Hematopoietic multipotent progenitor cell treated with erythropoietin and hydrocortisone succinate and interleukin-3 and kit ligand, for 4 days (in vitro differentiated cells): ENCODE results near the gene RBKS.
"Not testable (repeated sequence)": the region's sequence is repeated elsewhere in the genome, so short reads cannot be mapped to it uniquely, and the experiment has no call there.

Source experiments
- DNase-seq: peaks from one replicate; pipeline ENCODE4 v3.0.0-alpha.2; 2015

Gene RBKS

DNA sequence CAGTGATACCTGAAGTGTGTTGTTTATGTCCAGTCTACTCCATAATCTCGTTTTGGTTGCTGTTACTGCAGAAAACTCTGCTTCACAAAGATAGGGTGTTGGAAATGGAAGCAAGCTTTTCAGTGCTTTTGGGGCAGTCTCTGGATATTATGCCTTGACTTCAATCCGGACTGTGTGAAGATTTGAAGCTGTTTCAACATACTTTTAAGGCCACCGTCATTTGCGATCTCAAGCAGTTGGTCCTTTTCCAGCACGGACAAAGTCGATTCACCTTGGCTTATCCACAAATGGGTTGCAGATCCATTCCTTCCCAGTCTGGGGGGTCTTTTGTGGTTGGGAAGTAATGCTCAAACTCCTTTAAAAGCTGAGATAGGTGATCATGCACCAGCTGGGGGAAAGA, 20.4 kb downstream of the RBKS start:
- no peak for DNase-seq

DNA sequence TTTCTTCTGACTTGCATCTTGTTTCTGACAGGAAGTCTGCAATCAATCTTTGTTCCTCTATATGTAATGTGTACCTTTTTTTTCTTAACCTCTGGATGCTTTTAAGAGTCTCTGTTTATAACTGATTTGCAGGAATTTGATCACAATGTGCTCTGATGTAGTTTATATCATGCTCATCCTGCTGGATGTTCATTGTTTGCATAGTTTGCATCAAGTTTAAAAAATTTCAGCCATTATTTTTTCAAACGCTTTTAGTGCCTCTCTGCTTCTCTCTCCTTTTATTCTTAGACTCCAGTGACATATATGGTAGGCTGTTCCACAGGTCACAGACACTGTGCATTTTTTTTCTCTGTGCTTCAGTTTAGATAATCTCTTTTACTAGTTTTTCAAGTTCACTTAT, 23.9 kb downstream of the RBKS start:
- DNase-seq = no peak

DNA sequence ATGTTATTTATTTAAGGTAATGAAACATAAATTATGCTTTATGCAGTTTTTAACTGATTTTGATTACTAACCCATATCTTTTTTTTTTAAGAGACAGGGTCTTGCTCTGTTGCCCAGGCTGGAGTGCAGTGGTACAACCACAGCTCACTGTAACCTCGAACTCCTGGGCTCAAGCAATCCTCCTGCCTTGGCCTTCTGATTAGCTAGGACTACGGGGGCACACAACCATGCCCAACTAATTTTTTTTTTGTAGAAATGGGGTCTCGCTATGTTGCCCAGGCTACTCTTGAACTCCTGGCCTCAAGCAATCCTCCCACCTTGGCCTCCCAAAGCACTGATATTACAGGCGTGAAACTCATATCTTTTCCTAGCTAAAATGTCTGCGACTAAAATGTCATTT, 26.2 kb downstream of the RBKS start:
- DNase-seq = not testable (repeated sequence)

DNA sequence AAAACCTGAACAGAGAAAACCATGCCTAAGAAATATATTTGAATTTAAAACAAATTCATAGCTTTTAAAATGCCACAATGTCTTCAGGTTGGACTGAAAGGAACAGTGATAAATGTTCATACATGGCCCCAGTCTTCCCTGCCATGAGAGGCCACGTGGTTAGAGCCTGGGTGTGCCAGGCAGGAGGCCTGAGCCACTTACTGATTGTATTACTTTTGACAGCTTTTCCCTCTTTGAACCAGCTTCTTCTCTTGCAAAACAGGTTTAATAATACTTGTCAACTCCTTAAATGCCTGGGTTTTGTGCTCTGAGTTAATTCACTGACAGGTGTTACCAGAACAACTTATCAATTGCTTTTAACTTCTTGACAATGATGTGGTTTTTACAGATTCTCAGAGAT, 27.0 kb downstream of the RBKS start:
- peak; percentile 50 for DNase-seq

DNA sequence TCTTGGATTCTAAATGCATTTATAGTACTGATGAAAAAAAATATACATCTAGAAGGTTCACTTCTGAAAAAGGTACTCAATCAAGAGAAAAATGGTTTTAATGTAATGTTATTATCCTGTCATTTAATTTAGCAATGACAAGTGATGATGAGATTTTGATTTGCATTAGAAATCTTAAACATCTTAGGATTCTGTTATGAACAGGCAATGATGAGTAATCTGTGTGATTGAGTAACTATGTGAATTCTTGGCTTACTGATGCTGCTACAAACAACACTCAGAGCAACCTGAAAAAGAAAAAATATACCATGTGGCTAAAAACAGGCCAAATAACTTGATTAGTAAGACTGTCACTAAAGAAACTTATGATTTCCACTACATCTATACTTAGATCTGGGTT, 30.1 kb downstream of the RBKS start:
- no peak for DNase-seq

DNA sequence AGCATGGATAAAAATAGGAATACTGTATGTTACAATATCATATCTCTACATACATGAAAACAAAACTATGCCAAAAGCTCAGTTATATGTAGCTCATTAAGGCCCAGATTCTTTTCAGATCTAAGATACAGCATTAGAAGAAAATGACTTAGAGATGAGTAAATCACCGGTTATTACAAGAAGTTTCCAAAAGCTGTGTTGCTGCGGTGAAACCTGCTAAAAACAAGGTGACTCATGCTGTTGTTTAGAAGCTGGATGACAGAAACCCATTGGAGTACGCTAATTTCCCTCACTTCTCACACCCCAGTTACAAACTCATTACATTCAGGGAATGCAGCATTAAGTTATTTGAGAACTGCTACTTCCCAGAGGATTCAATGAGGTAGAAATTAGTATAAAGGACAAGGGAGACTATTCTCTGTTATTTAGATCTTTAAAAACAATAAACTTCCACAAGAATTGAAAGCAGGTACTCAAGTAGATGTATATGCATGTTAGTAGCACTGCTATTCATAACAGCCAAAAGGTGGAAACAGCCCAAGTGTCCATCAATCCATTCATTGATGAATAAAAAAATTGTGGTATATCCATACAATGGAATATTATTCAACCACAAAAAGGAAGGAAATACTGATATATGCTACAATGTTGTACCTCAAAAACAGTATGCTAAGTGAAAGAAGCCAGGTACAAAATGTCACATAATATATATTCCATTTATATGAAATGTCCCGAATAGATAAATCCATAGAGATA, 32.6 kb downstream of the RBKS start:
- DNase-seq = no peak

DNA sequence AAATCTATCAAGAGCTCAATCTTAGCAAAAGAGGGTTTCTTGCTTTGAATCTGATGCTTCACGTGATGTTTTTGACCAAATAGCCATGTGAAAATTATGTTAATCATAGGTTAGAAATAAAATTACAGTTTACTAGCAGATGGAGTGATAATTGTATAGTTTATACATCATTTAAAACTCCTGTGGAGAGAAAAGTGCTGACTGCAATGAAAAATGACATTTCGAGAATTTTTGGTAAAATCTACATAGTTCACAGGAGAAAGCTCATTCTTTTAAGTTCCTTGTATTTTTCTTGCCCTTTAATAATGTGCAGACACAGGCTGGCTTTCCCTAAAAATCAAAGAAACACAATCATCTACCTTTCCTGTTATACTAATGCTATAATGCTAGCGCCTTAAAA, 33.2 kb downstream of the RBKS start:
- DNase-seq = no peak

DNA sequence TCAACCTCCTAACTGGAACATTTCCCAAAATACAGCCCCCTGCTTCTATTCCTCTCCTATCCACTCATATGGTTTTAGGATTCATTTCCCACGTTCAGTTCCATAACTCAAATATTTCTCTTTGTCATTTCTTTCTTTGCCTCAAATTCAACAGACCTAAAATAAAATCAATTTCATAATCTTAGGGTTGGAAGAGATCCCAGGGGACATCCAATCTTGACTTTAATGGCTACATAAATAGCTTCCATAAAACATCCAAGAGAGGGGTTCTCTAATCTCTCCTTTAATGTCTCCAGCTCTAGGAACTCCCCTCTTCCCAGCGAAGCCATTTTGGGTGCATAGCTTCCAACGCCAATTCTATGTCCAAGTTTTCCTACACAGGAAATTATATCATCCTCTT, 33.8 kb downstream of the RBKS start:
- no peak for DNase-seq

DNA sequence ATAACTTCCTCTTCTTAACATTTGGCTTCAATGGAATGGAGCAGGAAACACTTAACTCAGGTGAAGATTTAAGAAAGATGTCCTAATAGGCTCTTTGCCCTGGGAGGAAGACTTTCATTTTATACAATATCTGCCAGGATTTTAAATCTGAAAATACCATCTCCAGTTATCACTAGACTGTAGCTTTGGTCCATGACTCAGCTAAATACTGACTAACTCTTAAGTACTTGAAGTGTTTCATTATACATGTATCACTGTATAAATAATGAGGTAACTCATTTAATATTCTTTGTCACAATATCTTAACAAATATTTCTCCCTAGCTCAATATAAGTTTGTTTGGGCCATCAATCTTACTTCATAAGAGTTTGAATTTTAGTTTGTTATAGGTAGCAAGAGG, 34.7 kb downstream of the RBKS start:
- DNase-seq = peak; percentile 49

DNA sequence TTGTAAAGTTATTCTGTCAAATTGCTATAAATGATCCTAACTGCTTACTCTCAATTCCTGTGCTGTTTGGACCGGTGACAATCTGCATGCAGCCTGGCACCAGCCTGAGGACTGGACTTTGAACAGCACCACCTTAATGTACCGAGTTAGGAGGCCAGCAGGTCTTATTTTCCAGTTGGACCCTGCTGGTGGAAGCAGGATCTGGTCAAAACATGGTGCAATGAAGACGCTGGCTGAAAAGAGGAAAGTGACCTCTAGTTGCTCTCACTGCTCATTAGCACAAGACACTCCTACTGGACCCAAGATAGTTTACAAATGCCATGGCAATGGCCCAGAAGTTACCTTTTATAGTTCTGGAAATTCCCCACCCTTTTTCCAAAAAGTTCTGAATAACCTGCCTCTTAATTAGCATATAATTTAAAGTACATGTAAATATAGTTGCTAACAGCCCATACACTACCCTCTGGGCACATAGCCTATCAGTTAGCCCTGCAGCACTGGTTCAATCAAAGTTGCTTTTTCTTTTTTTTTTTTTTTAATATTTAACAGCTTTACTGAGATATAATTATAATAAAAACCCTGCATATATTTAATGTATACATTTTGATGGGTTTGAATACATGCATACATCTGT, 35.8 kb downstream of the RBKS start:
- no peak for DNase-seq

DNA sequence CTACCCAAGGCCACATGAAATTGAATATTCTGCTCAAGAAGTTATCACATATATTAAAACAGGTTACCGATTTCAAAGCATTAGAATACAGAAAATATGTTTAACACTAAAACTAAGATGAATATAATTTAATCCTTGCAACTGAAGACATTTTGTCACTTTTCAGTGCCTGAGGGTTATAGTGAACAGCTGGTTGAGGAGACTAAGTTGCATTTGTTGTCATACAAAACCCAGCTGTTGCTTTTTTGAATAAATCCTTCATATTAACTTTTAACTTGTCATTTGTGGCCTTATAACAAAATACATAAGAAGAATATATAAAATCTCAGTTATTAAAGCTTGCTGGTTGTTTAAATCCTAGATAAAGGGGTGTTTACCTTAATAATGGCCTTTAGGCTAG, 37.5 kb downstream of the RBKS start:
- no peak for DNase-seq

DNA sequence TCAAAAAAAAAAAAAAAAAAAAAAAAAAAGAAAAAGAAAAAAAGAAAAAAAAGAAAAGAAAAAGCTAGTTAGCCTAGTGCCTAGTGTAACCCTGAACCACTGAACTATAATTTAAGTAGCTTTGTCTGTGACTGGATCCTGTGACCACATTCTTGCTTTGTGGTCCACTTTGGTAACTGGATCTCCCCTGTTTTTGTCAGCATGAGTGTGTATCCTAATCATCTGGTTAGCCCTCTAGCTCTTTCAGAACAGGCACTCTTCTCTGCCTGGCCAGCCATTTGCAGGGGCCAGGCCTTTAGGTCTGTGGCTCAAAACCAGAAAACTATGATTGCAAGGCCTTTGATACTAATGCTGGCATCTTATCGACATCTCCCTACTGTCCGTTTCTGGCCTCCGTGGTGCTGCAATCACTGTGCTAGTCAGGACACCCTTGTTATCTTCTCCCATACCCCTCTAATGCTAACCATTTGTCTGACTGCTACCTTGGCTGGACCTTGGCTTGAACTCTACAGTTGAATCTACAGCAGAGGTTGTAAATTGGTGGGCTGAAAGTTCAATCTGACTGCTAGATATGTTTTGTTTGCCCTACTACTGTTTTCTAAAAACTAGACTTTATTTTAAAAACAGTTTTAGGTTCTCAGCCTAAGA, 40.5 kb downstream of the RBKS start:
- DNase-seq = no peak

DNA sequence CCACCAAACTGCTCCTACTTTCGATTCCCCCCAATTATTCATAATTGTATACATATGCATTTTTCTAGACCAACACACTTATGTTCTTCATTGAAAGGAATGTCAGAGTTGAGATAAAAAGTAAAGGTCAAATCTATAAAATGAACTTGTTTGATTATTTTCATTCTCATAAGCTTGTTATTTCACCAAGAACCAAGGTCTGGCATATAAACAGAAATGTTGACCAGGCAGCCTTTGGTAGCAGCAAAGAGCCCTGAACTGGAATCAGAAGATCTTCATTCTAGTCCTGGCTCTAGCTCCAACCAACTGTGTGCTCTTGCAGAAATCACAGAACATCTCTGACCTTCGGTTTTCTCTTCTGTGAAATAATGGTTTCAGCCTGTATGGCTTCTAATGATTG, 42.9 kb downstream of the RBKS start:
- DNase-seq = no peak

DNA sequence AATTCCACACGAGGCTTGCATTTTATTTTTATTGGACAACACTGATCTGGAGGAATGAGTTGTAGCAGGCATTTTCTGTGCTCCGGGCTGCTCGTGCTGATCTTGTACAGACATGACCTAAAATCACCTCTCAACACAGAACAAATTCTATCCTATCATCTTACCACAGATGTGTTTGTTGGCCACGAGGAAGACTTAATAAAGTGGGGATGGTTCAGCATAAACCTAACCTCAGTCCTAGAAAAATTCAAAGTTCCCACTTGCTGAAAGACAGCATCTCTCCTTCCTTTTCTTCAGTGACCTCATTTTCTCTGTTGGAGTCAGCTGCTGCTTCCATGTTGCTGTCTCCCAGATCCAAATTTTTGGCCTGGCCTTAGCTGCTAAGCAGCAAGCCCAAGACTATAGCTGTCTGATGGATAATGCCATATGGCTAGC, 45.3 kb downstream of the RBKS start:
- DNase-seq = peak; percentile 23

DNA sequence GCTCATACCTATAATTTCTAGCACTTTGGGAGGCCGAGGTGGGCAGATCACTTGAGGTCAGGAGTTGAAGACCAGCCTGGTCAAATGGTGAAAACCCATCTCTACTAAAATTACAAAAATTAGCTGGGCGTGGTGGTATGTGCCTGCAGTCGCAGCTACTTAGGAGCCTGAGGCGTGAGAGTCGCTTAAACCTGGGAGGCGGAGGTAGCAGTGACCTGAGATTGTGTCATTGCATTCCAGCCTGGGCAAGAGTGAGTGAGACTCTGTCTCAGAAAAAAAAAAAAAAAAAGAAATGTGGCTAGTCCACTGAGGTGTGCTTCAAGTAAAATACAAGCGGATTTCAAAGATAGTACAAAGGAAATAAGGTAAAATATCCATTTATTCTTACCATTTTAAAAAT, 46.2 kb downstream of the RBKS start:
- no peak for DNase-seq

DNA sequence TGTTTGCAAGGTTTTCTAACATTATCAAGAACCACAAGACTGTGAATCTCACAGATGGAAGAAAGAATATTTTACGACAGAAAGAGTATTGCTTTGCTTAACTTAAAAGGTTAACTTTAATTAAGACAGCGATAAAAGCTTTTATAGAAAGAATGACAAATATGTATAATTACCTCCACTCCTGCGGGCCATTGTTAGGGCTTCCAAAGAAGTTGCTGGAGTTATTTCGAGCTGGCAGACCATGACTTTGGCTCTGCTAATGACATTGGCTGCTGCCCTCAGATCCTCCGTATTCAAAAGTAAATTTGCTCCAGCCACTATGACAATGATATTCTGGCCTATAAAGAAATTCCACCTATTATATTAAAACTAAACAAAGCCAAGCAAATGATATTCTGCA, 47.3 kb downstream of the RBKS start:
- DNase-seq = no peak

DNA sequence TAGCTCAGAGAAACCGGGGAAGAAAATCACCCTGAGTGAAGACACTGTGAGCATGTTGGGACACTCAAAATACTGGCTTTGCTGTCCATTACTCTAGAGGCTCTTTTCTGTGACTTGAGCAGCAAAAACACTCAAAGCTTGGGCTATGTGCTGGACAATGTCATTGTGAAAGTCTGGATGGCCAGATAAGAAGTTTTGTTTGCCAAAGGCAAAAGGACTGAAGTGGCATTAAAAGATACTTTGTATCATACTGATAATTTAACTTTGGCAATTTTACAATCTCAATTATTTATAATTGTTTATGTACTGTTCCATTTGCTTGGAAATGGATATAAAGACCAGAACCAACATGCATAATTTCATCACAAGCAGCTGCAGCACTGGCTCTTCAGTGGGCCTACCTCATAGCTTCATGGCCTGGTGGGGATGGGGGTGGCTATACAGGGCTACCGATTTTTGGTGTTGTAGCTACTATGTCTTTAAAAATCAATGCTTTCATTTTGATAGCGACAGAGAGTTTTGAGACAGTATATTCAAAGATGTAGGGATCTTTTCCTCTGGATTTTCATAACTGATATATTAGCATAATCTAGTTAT, 51.1 kb downstream of the RBKS start:
- DNase-seq = no peak

DNA sequence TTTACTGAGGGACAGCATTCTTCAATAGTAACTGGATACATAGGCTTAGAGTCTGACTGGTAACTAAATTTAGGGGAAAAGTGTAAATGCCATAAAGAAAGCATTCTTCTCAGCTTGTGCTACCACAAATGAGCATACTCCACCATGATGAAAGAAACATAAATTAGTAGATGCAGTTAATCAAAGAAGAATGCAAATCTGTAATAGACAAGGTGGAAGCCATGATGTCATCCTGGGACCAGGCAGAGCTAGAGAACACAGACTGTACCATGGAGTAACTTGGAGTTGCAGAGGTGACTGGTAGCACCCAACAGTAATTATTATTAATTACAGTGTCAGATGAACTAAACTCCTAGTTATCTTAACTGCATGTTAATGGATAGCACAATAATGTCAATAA, 51.7 kb downstream of the RBKS start:
- no peak for DNase-seq

DNA sequence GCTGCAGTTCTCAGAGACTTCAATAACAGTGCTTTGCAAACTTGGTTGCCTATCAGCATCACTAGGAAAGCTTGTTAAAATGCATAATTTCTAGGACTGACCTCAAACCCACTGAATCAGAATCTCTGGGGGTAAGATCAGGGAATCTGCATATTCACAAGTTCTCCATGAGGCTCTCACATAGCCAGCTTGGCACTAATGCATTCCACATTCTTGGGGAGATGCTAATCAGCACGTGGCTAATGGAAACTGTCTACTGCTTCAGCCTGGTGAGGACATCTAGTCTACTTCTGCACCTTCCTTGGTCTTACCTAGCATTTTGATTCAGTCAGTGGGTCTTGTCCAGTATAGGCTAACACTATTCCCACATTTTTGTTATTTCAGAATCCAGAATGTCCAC, 56.3 kb downstream of the RBKS start:
- DNase-seq = no peak

DNA sequence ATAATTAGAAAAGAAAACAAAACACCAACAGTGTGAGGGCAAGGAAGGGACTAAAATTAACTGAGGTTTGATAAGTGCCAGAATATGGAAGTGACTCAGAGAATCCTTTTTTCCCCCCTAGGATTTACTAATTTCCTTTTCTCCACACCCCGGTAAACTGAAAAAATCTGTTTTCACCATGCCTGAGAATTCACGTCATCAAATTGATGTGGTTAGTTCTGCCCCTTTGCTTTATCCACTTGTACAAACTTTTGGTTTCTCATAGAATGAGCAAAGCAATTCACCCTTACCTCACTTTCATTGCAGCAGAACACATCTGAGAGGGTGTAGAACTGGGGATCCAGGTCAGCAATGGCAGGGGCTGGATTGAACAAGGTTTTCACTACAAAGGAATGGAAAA, 57.8 kb downstream of the RBKS start:
- DNase-seq = no peak

DNA sequence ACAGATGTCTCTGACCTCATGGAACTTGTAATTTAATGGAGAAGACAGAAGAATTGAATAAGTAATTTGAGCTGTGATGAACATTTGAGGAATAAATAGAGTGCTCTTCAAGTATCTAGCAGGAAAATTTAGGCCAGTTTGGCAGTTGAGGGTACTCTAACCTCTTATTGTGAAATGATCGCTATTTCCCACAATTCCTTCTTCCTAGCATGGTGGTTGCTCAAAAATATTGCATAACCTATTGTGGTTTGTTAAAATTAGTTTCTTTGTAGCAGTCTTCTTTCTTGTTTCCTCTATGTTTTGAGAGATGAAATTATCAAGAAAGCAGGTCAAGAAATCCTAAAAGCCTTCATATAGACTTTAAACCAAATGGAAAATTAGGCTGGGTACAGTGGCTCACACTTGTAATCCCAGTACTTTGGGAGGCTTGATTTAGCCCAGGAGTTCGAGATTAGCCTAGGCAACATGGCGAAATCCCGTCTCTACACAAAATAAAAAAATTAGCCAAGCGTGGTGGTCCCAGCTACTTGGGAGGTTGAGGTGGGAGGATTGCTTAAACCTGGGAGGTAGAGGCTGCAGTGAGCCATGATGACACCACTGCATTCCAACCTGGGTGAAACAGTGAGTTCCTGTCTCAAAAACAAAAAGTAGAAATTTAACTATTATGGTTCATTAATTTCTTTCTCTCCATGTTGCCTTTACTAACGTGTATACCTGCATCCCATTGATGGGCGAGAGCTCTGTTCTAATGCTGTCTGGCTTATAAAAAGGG, 58.7 kb downstream of the RBKS start:
- peak; percentile 81 for DNase-seq

DNA sequence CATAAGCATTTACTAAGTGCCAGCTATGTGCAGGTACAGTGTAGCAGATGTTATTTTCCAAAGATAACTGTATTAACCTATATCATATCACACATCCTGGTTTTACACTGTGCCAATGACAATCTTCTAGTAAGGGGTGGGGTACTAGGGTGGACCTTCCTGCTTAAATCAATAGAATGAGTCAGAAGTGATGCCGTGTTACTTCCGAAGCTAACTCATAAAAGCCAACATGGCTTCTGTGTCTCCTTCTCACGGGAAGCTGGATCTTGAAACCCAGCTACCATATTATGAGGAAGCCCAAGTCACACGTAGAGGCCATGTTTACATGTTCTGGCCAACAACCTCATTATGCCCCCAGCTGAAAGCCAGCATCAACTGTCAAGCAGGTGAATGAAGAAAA, 59.5 kb downstream of the RBKS start:
- DNase-seq = no peak

DNA sequence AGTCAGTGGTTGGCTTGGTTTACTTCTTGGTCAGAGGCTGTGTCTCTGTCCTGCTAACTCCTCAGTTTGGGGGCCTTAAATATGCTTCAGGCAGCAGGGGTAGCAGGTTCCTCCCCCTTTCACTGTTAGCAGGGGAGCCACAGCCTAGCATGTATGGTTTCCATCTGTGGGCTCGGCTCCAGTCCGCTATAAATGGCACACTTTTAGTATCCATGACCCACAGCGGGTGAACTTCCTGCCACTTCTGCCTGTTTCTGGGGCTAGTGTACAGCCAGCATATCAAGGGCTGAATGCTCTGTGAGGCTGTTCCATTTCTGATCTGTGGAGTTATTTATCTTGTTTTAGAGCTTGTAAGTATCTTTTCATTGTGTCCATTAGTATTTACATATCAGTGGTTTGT, 60.4 kb downstream of the RBKS start:
- DNase-seq = no peak
